ENCODE measurements around the gene LCLAT1. TPM values are rescaled to one million over a fixed set of nuclear protein-coding genes. Genes with fewer than 3 reads are reported as not detected.

The LCLAT1 gene
- polyA plus RNA-seq, 1 experiment = 25.2 TPM

DNA sequence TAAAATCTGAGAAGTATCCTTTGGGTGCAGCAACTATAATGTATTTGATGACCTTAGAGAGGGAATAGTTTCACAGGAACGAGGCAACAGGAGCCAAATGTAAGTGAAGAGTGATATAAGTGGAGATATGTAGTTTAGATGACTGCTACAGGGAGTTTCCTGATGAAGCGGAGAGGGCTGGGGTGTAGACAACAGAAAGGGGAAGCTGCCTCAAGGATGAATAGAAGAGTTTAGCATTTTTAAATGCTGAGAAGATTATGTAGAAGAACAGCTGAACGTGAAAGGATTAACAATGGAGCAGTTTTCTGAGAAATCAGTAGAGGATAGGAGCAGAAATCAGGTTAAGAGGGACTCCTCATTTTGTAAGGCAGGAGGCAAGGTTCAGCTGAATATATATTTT lies 133.3 kb downstream of the LCLAT1 start:
- POLR2A ChIA-PET = no interaction called here
- no peak for DNase-seq (ENCODE audit: low read depth, low spot score)
- Histone ChIP-seq H3K4me3 (ENCODE audit: low read depth, low read length) (no peak overlapping the region), H3K27ac (ENCODE audit: low read depth, low read length) (no peak overlapping the region), H3K9me3 (ENCODE audit: control insufficient read depth, insufficient read depth, low read length) (no peaks in the 10 kb centered on the region), H3K27me3 (ENCODE audit: control insufficient read depth, insufficient read depth, low read length) (no peaks in the 10 kb centered on the region)
- TF ChIP-seq, protein P1, sequence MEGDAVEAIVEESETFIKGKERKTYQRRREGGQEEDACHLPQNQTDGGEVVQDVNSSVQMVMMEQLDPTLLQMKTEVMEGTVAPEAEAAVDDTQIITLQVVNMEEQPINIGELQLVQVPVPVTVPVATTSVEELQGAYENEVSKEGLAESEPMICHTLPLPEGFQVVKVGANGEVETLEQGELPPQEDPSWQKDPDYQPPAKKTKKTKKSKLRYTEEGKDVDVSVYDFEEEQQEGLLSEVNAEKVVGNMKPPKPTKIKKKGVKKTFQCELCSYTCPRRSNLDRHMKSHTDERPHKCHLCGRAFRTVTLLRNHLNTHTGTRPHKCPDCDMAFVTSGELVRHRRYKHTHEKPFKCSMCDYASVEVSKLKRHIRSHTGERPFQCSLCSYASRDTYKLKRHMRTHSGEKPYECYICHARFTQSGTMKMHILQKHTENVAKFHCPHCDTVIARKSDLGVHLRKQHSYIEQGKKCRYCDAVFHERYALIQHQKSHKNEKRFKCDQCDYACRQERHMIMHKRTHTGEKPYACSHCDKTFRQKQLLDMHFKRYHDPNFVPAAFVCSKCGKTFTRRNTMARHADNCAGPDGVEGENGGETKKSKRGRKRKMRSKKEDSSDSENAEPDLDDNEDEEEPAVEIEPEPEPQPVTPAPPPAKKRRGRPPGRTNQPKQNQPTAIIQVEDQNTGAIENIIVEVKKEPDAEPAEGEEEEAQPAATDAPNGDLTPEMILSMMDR (IDR thresholded peaks at IDR 0.05; ENCODE audit: low read depth, low read length) = no peak
- CTCF ChIA-PET = no interaction called here

DNA sequence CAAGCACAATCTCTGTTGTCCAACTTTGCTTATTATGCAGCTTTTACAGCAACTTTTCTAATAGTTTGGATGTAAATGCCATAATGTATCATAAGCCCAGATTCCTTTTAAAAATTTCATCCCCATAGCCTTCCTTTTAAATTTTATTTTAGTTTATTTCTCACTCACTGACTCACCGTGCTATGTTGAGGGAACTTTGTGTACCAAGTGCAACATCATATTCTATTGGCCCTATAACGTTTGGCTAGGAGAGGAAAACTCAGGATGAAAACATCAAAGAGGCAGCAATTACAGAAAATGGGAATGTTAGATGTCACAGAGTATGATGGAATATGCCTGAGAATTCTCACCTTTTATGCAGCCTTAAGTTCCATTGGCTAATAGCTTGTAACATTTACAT lies 135.5 kb downstream of the LCLAT1 start:
- Histone ChIP-seq H3K9me3 (ENCODE audit: control insufficient read depth, insufficient read depth, low read length) (no peaks in the 10 kb centered on the region; the same call in 1 of the 2 replicates), H3K27ac (ENCODE audit: low read depth, low read length) (no peak overlapping the region), H3K4me3 (ENCODE audit: low read depth, low read length) (no peak overlapping the region), H3K27me3 (ENCODE audit: control insufficient read depth, insufficient read depth, low read length) (no peaks in the 10 kb centered on the region)
- ChIA-PET POLR2A (interaction anchor here (0.6 kb wide), 1 partner anchor 141 kb away, joined by 4 read pairs; no protein-coding TSS in a partner anchor), CTCF (interaction anchor here (1.3 kb wide), 1 partner anchor 129 kb away, joined by 4 read pairs; no protein-coding TSS in a partner anchor)
- TF ChIP-seq, protein P1 (IDR thresholded peaks at IDR 0.05; ENCODE audit: low read depth, low read length) = no peak
- DNase-seq (ENCODE audit: low read depth, low spot score) = no peak

DNA sequence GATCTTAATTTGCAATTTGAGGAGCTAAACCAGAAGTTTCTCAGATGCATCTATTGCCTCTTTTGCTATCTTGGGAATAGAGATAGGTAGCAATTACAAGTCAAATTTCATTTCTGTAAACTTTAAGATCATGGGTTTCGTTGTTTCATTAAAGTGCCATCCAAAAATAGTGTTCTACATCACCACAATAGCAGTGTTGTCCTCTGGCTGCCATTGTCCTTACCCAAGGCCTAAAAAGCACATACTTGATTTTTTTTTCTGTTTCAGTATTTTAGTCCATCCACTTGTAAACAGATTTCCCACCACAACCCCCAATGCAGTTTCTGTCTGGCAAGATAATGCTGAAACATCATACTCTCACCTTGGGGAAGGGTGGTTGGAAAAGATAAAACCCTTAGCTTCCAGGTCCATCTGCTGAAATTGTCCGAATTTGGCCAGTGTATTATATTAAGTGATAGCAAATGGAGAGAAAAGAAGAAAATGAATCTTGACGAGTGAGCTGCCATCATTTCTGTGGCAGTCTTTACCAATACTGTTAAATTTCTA lies 136.2 kb downstream of the LCLAT1 start:
- CTCF ChIA-PET = interaction anchor here (1.3 kb wide), 1 partner anchor 129 kb away, joined by 4 read pairs; no protein-coding TSS in a partner anchor
- TF ChIP-seq, protein P1 (IDR thresholded peaks at IDR 0.05; ENCODE audit: low read depth, low read length) = no peak
- no peaks in the 10 kb centered on the region; the same call in 1 of the 2 replicates for H3K9me3 ChIP-seq (ENCODE audit: control insufficient read depth, insufficient read depth, low read length)
- H3K27me3 ChIP-seq (ENCODE audit: control insufficient read depth, insufficient read depth, low read length) = no peaks in the 10 kb centered on the region
- no peak for DNase-seq (ENCODE audit: low read depth, low spot score)
- no peak overlapping the region for H3K4me3 ChIP-seq (ENCODE audit: low read depth, low read length)
- POLR2A ChIA-PET = no interaction called here
- H3K27ac ChIP-seq (ENCODE audit: low read depth, low read length) = no peak overlapping the region

DNA sequence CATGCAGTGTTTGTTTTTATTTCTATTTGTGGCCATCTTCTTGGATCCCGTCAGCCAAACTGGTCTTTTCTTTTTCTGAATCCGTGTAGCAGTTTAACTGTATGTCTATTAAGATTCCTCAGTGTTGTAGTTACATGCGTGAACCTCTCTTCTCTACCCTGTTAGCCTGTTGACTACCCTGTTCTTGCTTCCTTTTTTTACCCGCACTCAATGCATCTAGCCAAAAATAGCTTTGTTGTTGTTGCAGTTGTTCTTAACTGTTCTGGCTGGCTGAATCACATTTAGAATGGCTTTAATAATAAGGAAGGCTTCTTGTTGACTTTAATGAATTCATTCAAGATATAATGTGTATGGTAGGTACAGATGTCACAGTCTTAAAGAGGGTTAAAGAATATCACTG lies 137.1 kb downstream of the LCLAT1 start:
- ChIA-PET CTCF (no interaction called here), POLR2A (no interaction called here)
- Histone ChIP-seq H3K9me3 (ENCODE audit: control insufficient read depth, insufficient read depth, low read length) (no peaks in the 10 kb centered on the region; the same call in 1 of the 2 replicates), H3K4me3 (ENCODE audit: low read depth, low read length) (no peak overlapping the region), H3K27me3 (ENCODE audit: control insufficient read depth, insufficient read depth, low read length) (no peaks in the 10 kb centered on the region), H3K27ac (ENCODE audit: low read depth, low read length) (no peak overlapping the region)
- TF ChIP-seq, protein P1 (IDR thresholded peaks at IDR 0.05; ENCODE audit: low read depth, low read length) = no peak
- no peak for DNase-seq (ENCODE audit: low read depth, low spot score)

DNA sequence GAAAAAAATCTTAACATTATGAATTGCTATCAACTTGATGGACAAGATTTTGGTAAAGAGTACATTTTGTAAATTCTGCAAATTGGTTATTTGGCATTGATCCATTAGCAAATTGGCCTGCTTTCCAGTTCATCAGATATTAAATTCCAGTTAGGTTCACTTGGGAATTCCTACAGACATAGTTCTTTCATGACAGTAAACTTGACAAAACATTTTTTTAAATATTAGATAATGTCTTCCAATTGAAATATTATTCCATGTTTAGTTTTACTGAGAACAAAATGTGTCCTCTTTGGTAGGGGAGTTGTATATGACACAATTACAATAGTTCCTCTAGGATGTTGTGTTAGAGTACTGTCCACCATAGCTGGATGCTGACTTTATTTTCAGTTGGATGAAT lies 141.9 kb downstream of the LCLAT1 start:
- POLR2A ChIA-PET = no interaction called here
- Histone ChIP-seq H3K27ac (ENCODE audit: low read depth, low read length) (no peak overlapping the region), H3K27me3 (ENCODE audit: control insufficient read depth, insufficient read depth, low read length) (no peaks in the 10 kb centered on the region), H3K4me3 (ENCODE audit: low read depth, low read length) (no peak overlapping the region), H3K9me3 (ENCODE audit: control insufficient read depth, insufficient read depth, low read length) (no peaks in the 10 kb centered on the region; the same call in 1 of the 2 replicates)
- no peak for DNase-seq (ENCODE audit: low read depth, low spot score)
- CTCF ChIA-PET = no interaction called here
- TF ChIP-seq, protein P1 (IDR thresholded peaks at IDR 0.05; ENCODE audit: low read depth, low read length) = no peak
